CD14-positive monocyte (primary cell): ENCODE measurements around the gene RAB6B. TPM values are rescaled to one million over a fixed set of nuclear protein-coding genes. Genes with fewer than 3 reads are reported as not detected.

Source experiments
- DNase-seq, 3 donors: peaks; one replicate each; pipeline ENCODE4 v3.0.0-alpha.2; 2011 to 2022
- H2AFZ ChIP-seq: 2 replicates; pipeline ENCODE4 v1.6.0; 2012; ENCODE audit warnings: mild to moderate bottlenecking, low read depth, low read length, inconsistent platforms; ENCODE audit not compliant: insufficient read depth, poor library complexity, severe bottlenecking
- H3K27ac ChIP-seq, 2 donors: 1 replicate in 1 of 2; 2 replicates in 1 of 2; pipeline ENCODE4 v1.5.1; 2012 to 2013; ENCODE audit warnings: low read length in 2 of 2, control low read depth in 1 of 2, inconsistent platforms in 1 of 2, low read depth in 1 of 2, mild to moderate bottlenecking in 1 of 2
- H3K27me3 ChIP-seq, 2 donors: one replicate each; pipeline versions ENCODE4 v1.6.0 to v1.6.1; 2011 to 2013; ENCODE audit warnings: low read length in 2 of 2; ENCODE audit not compliant: control insufficient read depth in 2 of 2, insufficient read depth in 2 of 2
- H3K36me3 ChIP-seq, 2 donors: replicated peaks in 1 of 2; 1 replicate in 1 of 2; 2 replicates in 1 of 2; pipeline versions ENCODE4 v1.5.1 to v1.6.1; 2012 to 2013; ENCODE audit warnings: low read length in 2 of 2, control low read depth in 1 of 2, inconsistent platforms in 1 of 2, mild to moderate bottlenecking in 1 of 2; ENCODE audit not compliant: insufficient read depth in 2 of 2, control insufficient read depth in 1 of 2
- H3K4me1 ChIP-seq, 2 donors: 1 replicate in 1 of 2; 2 replicates in 1 of 2; pipeline versions ENCODE4 v1.5.1 to v1.6.1; 2012 to 2013; ENCODE audit warnings: low read length in 2 of 2, control low read depth in 1 of 2, inconsistent platforms in 1 of 2, mild to moderate bottlenecking in 1 of 2, moderate library complexity in 1 of 2; ENCODE audit not compliant: insufficient read depth in 2 of 2, control insufficient read depth in 1 of 2
- H3K4me2 ChIP-seq: replicated peaks from 2 replicates; pipeline ENCODE3; 2012; ENCODE audit warnings: low read length, moderate library complexity, mild to moderate bottlenecking; ENCODE audit not compliant: poor library complexity, severe bottlenecking; ENCODE audit errors: extremely low read depth
- H3K4me3 ChIP-seq, 3 experiments: fragments of 200-600 bp in 1 of 3; sonication (generic) in 1 of 3; replicated peaks in 1 of 3; 1 replicate in 2 of 3; 2 replicates in 1 of 3; pipeline ENCODE4 v1.5.1; 2011 to 2013; ENCODE audit warnings: low read length in 3 of 3, mild to moderate bottlenecking in 3 of 3, control low read depth in 2 of 3, low read depth in 2 of 3, inconsistent platforms in 1 of 3, moderate library complexity in 1 of 3
- H3K79me2 ChIP-seq: 2 replicates; pipeline ENCODE4 v1.6.0; 2012; ENCODE audit warnings: mild to moderate bottlenecking, control low read depth, inconsistent platforms, low read length, moderate library complexity; ENCODE audit not compliant: insufficient read depth
- H3K9ac ChIP-seq: 2 replicates; pipeline ENCODE4 v1.6.0; 2017; ENCODE audit warnings: low read length, mild to moderate bottlenecking; ENCODE audit not compliant: insufficient read depth, poor library complexity, severe bottlenecking
- H3K9me3 ChIP-seq, 2 donors: replicated peaks in 1 of 2; 1 replicate in 1 of 2; 2 replicates in 1 of 2; pipeline versions ENCODE4 v1.5.1 to v1.6.1; 2012 to 2013; ENCODE audit warnings: low read length in 2 of 2, control low read depth in 1 of 2; ENCODE audit not compliant: control insufficient read depth in 1 of 2, insufficient read depth in 1 of 2
- H4K20me1 ChIP-seq: 2 replicates; pipeline ENCODE4 v1.6.0; 2012; ENCODE audit warnings: mild to moderate bottlenecking, low read length, control low read depth, moderate library complexity; ENCODE audit not compliant: insufficient read depth
- H3K27ac Mint-ChIP-seq, 7 donors: one replicate each; pipeline ENCODE4 v1.8.0; 2020; ENCODE audit warnings: mild to moderate bottlenecking in 7 of 7, mixed read lengths in 7 of 7, moderate library complexity in 6 of 7, inconsistent platforms in 2 of 7
- H3K27me3 Mint-ChIP-seq, 3 donors: one replicate each; pipeline ENCODE4 v1.8.0; 2021 to 2022; ENCODE audit warnings: low read depth in 3 of 3, mild to moderate bottlenecking in 3 of 3, mixed read lengths in 3 of 3, moderate library complexity in 3 of 3, inconsistent platforms in 1 of 3
- H3K36me3 Mint-ChIP-seq, 2 donors: one replicate each; pipeline ENCODE4 v1.8.0; 2020; ENCODE audit warnings: mixed read lengths in 2 of 2, inconsistent platforms in 1 of 2, mild to moderate bottlenecking in 1 of 2
- H3K4me1 Mint-ChIP-seq: one replicate; pipeline ENCODE4 v1.8.0; 2020; ENCODE audit warnings: mild to moderate bottlenecking, mixed read lengths
- H3K4me3 Mint-ChIP-seq, 2 donors: one replicate each; pipeline ENCODE4 v1.8.0; 2020; ENCODE audit warnings: mild to moderate bottlenecking in 2 of 2, mixed read lengths in 2 of 2, moderate library complexity in 1 of 2
- H3K9me3 Mint-ChIP-seq, 7 donors: one replicate each; pipeline ENCODE4 v1.8.0; 2020 to 2022; ENCODE audit warnings: mixed read lengths in 7 of 7, mild to moderate bottlenecking in 6 of 7, moderate library complexity in 6 of 7, inconsistent platforms in 2 of 7
- CTCF ChIP-seq: fragments of 200-600 bp; IDR thresholded peaks from one replicate; pipeline ENCODE4 v1.8.0; 2022; ENCODE audit warnings: antibody characterized with exemption, mild to moderate bottlenecking
- WGBS: methylation state at CpG from one replicate; pipeline ENCODE4 v1.1.5; 2013; ENCODE audit warnings: missing lambda C conversion rate; ENCODE audit not compliant: insufficient coverage; 5-methylcytosine and 5-hydroxymethylcytosine counted together
- intact Hi-C, 2 donors: fragments of 100-400 bp; cut with micrococcal nuclease; formaldehyde crosslinking; loops; one replicate each; pipeline versions ENCODE4 v1.15.0 to v1.15.1; 2023
- polyA plus RNA-seq, 3 donors: library from polyadenylated mRNA; depleted of rRNA in 1 of 3; unstranded in 2 of 3; stranded (reverse) in 1 of 3; fragments of 300-500 nt in 2 of 3; fragments of >200 nt in 1 of 3; fragmentation: Illumina TruSeq in 2 of 3; gene quantifications; 1 replicate in 2 of 3; 2 replicates in 1 of 3; pipeline ENCODE4 v1.2.3, GENCODE V29; 2012 to 2021

Gene RAB6B
- polyA plus RNA-seq, 3 donors = 0.46 TPM; not detected in 2

- Histone ChIP-seq H3K4me3 (no peak overlapping the region), H3K27me3 (no peaks in the 10 kb centered on the region), H3K36me3 (no peaks in the 10 kb centered on the region), H3K9me3 (no peaks in the 10 kb centered on the region), H3K4me2 (no peak overlapping the region), H3K9ac (no peak overlapping the region), H3K79me2 (no peaks in the 10 kb centered on the region), H2AFZ (no peak overlapping the region), H3K27ac (no peak overlapping the region), H3K4me1 (no peaks in the 10 kb centered on the region), H4K20me1 (no peaks in the 10 kb centered on the region)
- Mint-ChIP-seq H3K4me3 (no peak overlapping the region), H3K9me3 (no peaks in the 10 kb centered on the region), H3K4me1 (no peaks in the 10 kb centered on the region), H3K27me3 (peaks cover 0 to 2% (median 1%) of the 10 kb centered on the region in 3 donors), H3K36me3 (no peaks in the 10 kb centered on the region), H3K27ac (no peak overlapping the region)
- DNase-seq = no peak
- no peak for TF ChIP-seq CTCF
- intact Hi-C loops = no loop called here
- WGBS = 93% methylated on average over 16 of the region's 22 CpGs
Measured at GRCh38 chr3:133837487-133838295, 58.0 kb downstream of the RAB6B start.

- TF ChIP-seq CTCF = no peak
- Mint-ChIP-seq H3K4me1 (no peaks in the 10 kb centered on the region), H3K9me3 (no peaks in the 10 kb centered on the region), H3K27me3 (peaks cover 0 to 2% (median 1%) of the 10 kb centered on the region in 3 donors), H3K27ac (peak overlapping the region in 1 of 7 donors; percentile 11), H3K4me3 (no peak overlapping the region), H3K36me3 (no peaks in the 10 kb centered on the region)
- no peak overlapping the region for H3K9ac ChIP-seq
- no peak overlapping the region for H2AFZ ChIP-seq
- H3K9me3 ChIP-seq = no peaks in the 10 kb centered on the region
- no peaks in the 10 kb centered on the region for H3K27me3 ChIP-seq
- intact Hi-C loops = no loop called here
- H4K20me1 ChIP-seq = no peaks in the 10 kb centered on the region
- no peaks in the 10 kb centered on the region for H3K36me3 ChIP-seq
- H3K4me1 ChIP-seq = no peaks in the 10 kb centered on the region
- H3K27ac ChIP-seq = no peak overlapping the region
- H3K4me3 ChIP-seq = no peak overlapping the region
- no peaks in the 10 kb centered on the region for H3K79me2 ChIP-seq
- DNase-seq = no peak
- H3K4me2 ChIP-seq = no peak overlapping the region
- WGBS = 85% methylated on average over 5 of the region's 6 CpGs
Measured at GRCh38 chr3:133836497-133837158, 59.1 kb downstream of the RAB6B start.
